Activated CD8-positive, alpha-beta T cell treated with anti-CD3 and anti-CD28 coated beads for 36 hours (primary cell): ENCODE data around the gene CRIM1. TPM values are rescaled to one million over a fixed set of nuclear protein-coding genes. Genes with fewer than 3 reads are reported as not detected.

Experiments used
- ATAC-seq: fragments of 200-7000 bp; cut with Tn5 transposase; one replicate; pipeline ENCODE4 v1.10.0; 2021; ENCODE audit warnings: mild to moderate bottlenecking, moderate library complexity
- CTCF ChIA-PET: fragments of 350-600 bp; sonication (Branson Sonifier 250); formaldehyde crosslinking; loops from one replicate; lab custom pipeline; 2021; ENCODE audit warnings: antibody characterized with exemption; lab: Charles Lee
- POLR2A ChIA-PET: fragments of 350-600 bp; sonication (Branson Sonifier 250); formaldehyde crosslinking; loops from one replicate; lab custom pipeline; 2021; ENCODE audit warnings: antibody characterized with exemption; lab: Charles Lee
- DNase-seq: peaks from one replicate; pipeline ENCODE4 v3.0.0-alpha.2; 2020
- H3K27ac Mint-ChIP-seq: one replicate; pipeline ENCODE4 v1.8.0; 2021; ENCODE audit warnings: mild to moderate bottlenecking, mixed read lengths
- H3K27me3 Mint-ChIP-seq: one replicate; pipeline ENCODE4 v1.8.0; 2021; ENCODE audit warnings: mixed read lengths
- H3K36me3 Mint-ChIP-seq: one replicate; pipeline ENCODE4 v1.8.0; 2021; ENCODE audit warnings: low read depth, mixed read lengths
- H3K4me1 Mint-ChIP-seq: one replicate; pipeline ENCODE4 v1.8.0; 2021; ENCODE audit warnings: low read depth, mixed read lengths
- H3K4me3 Mint-ChIP-seq: one replicate; pipeline ENCODE4 v1.8.0; 2021; ENCODE audit warnings: mild to moderate bottlenecking, moderate library complexity, mixed read lengths
- H3K9me3 Mint-ChIP-seq: one replicate; pipeline ENCODE4 v1.8.0; 2021; ENCODE audit warnings: mixed read lengths
- intact Hi-C: fragments of 100-400 bp; cut with micrococcal nuclease; formaldehyde crosslinking; loops from one replicate; pipeline ENCODE4 v1.10.0; 2022
- total RNA-seq, 2 experiments: library from RNA; stranded (reverse); gene quantifications; one replicate each; pipeline ENCODE4 v1.2.3, GENCODE V29; 2021
- TF ChIP-seq, protein P1 (sequence below): fragments of 200-600 bp; IDR thresholded peaks from one replicate; pipeline ENCODE4 v1.8.0; 2022; ENCODE audit warnings: antibody characterized with exemption, mild to moderate bottlenecking

The CRIM1 gene
- total RNA-seq, 2 experiments from 2014 or later: 14.4 to 15.9 TPM

GRCh38 chr2:36396878-36397539 is 41.4 kb downstream of the CRIM1 start:
- no peak for ATAC-seq
- ChIA-PET POLR2A (no interaction called here), CTCF (no interaction called here)
- H3K4me3 Mint-ChIP-seq: no peak overlapping the region
- DNase-seq: no peak
- no peaks in the 10 kb centered on the region for H3K9me3 Mint-ChIP-seq
- no peak overlapping the region for H3K27ac Mint-ChIP-seq
- no peaks in the 10 kb centered on the region for H3K4me1 Mint-ChIP-seq
- peaks cover 2% of the 10 kb centered on the region for H3K36me3 Mint-ChIP-seq
- TF ChIP-seq, protein P1, sequence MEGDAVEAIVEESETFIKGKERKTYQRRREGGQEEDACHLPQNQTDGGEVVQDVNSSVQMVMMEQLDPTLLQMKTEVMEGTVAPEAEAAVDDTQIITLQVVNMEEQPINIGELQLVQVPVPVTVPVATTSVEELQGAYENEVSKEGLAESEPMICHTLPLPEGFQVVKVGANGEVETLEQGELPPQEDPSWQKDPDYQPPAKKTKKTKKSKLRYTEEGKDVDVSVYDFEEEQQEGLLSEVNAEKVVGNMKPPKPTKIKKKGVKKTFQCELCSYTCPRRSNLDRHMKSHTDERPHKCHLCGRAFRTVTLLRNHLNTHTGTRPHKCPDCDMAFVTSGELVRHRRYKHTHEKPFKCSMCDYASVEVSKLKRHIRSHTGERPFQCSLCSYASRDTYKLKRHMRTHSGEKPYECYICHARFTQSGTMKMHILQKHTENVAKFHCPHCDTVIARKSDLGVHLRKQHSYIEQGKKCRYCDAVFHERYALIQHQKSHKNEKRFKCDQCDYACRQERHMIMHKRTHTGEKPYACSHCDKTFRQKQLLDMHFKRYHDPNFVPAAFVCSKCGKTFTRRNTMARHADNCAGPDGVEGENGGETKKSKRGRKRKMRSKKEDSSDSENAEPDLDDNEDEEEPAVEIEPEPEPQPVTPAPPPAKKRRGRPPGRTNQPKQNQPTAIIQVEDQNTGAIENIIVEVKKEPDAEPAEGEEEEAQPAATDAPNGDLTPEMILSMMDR: no peak
- intact Hi-C loops: no loop called here
- H3K27me3 Mint-ChIP-seq: no peaks in the 10 kb centered on the region

GRCh38 chr2:36397728-36398413 is 42.3 kb downstream of the CRIM1 start:
- TF ChIP-seq, protein P1: no peak
- Mint-ChIP-seq H3K4me1 (no peaks in the 10 kb centered on the region), H3K9me3 (no peaks in the 10 kb centered on the region), H3K36me3 (peaks cover 2% of the 10 kb centered on the region), H3K4me3 (no peak overlapping the region), H3K27me3 (no peaks in the 10 kb centered on the region), H3K27ac (no peak overlapping the region)
- DNase-seq (no peak), ATAC-seq (no peak)
- POLR2A ChIA-PET: no interaction called here
- intact Hi-C loops: no loop called here
- CTCF ChIA-PET: no interaction called here

GRCh38 chr2:36399050-36399449 is 43.5 kb downstream of the CRIM1 start:
- ATAC-seq: no peak
- no peak overlapping the region for H3K27ac Mint-ChIP-seq
- CTCF ChIA-PET: no interaction called here
- H3K27me3 Mint-ChIP-seq: no peaks in the 10 kb centered on the region
- H3K4me1 Mint-ChIP-seq: no peaks in the 10 kb centered on the region
- H3K9me3 Mint-ChIP-seq: no peaks in the 10 kb centered on the region
- POLR2A ChIA-PET: interaction anchor here (1.0 kb wide), 1 partner anchor 36 kb away, joined by 3 read pairs; no protein-coding TSS in a partner anchor
- no peak overlapping the region for H3K4me3 Mint-ChIP-seq
- DNase-seq: no peak
- intact Hi-C loops: no loop called here
- TF ChIP-seq, protein P1: no peak
- peaks cover 2% of the 10 kb centered on the region for H3K36me3 Mint-ChIP-seq

- no peaks in the 10 kb centered on the region for H3K4me1 Mint-ChIP-seq
- ATAC-seq: peak; percentile 93
- ChIA-PET CTCF (no interaction called here), POLR2A (no interaction called here)
- intact Hi-C loops: no loop called here
- no peak overlapping the region for H3K27ac Mint-ChIP-seq
- H3K4me3 Mint-ChIP-seq: no peak overlapping the region
- no peaks in the 10 kb centered on the region for H3K36me3 Mint-ChIP-seq
- H3K9me3 Mint-ChIP-seq: no peaks in the 10 kb centered on the region
- peak; percentile 25 for DNase-seq
- TF ChIP-seq, protein P1: no peak
- H3K27me3 Mint-ChIP-seq: no peaks in the 10 kb centered on the region
These were observed 48.2 kb downstream of the CRIM1 start for GRCh38 chr2:36403675-36404230.

- H3K4me3 Mint-ChIP-seq: no peak overlapping the region
- DNase-seq (no peak), ATAC-seq (no peak)
- ChIA-PET POLR2A (no interaction called here), CTCF (no interaction called here)
- TF ChIP-seq, protein P1: no peak
- H3K4me1 Mint-ChIP-seq: no peaks in the 10 kb centered on the region
- no peaks in the 10 kb centered on the region for H3K36me3 Mint-ChIP-seq
- H3K9me3 Mint-ChIP-seq: no peaks in the 10 kb centered on the region
- H3K27ac Mint-ChIP-seq: no peak overlapping the region
- H3K27me3 Mint-ChIP-seq: no peaks in the 10 kb centered on the region
- intact Hi-C loops: no loop called here
These were observed 48.7 kb downstream of the CRIM1 start for GRCh38 chr2:36404318-36404717.
